Posterior vena cava (tissue), 2 donors: ENCODE results near the gene CATSPER4. TPM values are rescaled to one million over a fixed set of nuclear protein-coding genes. Genes with fewer than 3 reads are reported as not detected.

ENCODE experiments used
- DNase-seq: peaks from one replicate; pipeline ENCODE4 v3.0.0-alpha.2; 2020; ENCODE audit warnings: low spot score
- intact Hi-C, 2 donors: fragments of 100-400 bp; cut with DNase I; formaldehyde crosslinking; loops; one replicate each; pipeline versions ENCODE4 v1.14.1 to v1.14.2; 2022 to 2023
- long read RNA-seq, 2 donors: library from polyadenylated mRNA; unstranded; transcript quantifications; one replicate each; pipeline ENCODE4 v2.0.0, GENCODE V29; 2020 to 2021
- total RNA-seq, 2 donors: library from RNA; stranded (reverse); fragmentation: NEBNext Ultra II Directional; extraction: Animal tissue kit (Norgen Biotek cat#: 25700); gene quantifications; one replicate each; pipeline ENCODE4 v1.2.1, GENCODE V29; 2021
- donor health status: DM: yes; HTN: yes; CAD: no.
- donor health status: DM: yes; HTN: yes; CAD: no.

The CATSPER4 gene
- total RNA-seq, result not detected
- long read RNA-seq, donor 1, result 0 reads
- long read RNA-seq, donor 2, result 0 reads

- intact Hi-C loops, result no loop called here
- DNase-seq, result no peak
Measured at GRCh38 chr1:26190373-26190987, at the start of gene CATSPER4. CATSPER4 (plus strand) TSS chr1:26190602; CDS start chr1:26190628, 26 bp downstream.

- DNase-seq, result no peak
- intact Hi-C loops, result loop anchor here (10.0 kb wide), 1 partner anchor 107 kb away; no protein-coding TSS in a partner anchor
Measured at GRCh38 chr1:26142159-26142558, 48.2 kb upstream of the CATSPER4 start.

- intact Hi-C loops, result loop anchor here (2.0 to 10.0 kb wide), 4 partner anchors 43 to 1552 kb away; no protein-coding TSS in a partner anchor
- DNase-seq, result peak; percentile 87
Measured at GRCh38 chr1:26145041-26145959, 45.1 kb upstream of the CATSPER4 start.

GRCh38 chr1:26145960-26146294 is 44.5 kb upstream of the CATSPER4 start:
- DNase-seq, result no peak
- intact Hi-C loops, result loop anchor here (2.0 to 10.0 kb wide), 4 partner anchors 44 to 1551 kb away; no protein-coding TSS in a partner anchor

- intact Hi-C loops, result loop anchor here (5.0 to 10.0 kb wide), 3 partner anchors 47 to 1548 kb away; no protein-coding TSS in a partner anchor
- DNase-seq, result no peak
Measured at GRCh38 chr1:26148887-26149286, 41.5 kb upstream of the CATSPER4 start.

- no peak for DNase-seq
- intact Hi-C loops, result no loop called here
Measured at GRCh38 chr1:26153966-26154532, 36.4 kb upstream of the CATSPER4 start.

- no peak for DNase-seq
- intact Hi-C loops, result no loop called here
Measured at GRCh38 chr1:26154750-26155149, 35.7 kb upstream of the CATSPER4 start.

GRCh38 chr1:26155370-26156284 is 34.8 kb upstream of the CATSPER4 start:
- intact Hi-C loops, result no loop called here
- DNase-seq, result peak; percentile 56

GRCh38 chr1:26156285-26157038 is 33.9 kb upstream of the CATSPER4 start:
- peak; percentile 84 for DNase-seq
- intact Hi-C loops, result no loop called here

- DNase-seq, result peak; percentile 31
- intact Hi-C loops, result no loop called here
Measured at GRCh38 chr1:26158271-26158907, 32.0 kb upstream of the CATSPER4 start.

GRCh38 chr1:26158908-26159742 is 31.3 kb upstream of the CATSPER4 start, which contains the start of gene FAM110D:
FAM110D (plus strand) TSS chr1:26159079; CDS start chr1:26161292, 2,213 bp downstream.
- intact Hi-C loops, result no loop called here
- DNase-seq, result peak; percentile 62

GRCh38 chr1:26159743-26160039 is 30.7 kb upstream of the CATSPER4 start:
- DNase-seq, result no peak
- intact Hi-C loops, result loop anchor here in 1 of 2 donors (5.0 kb wide), 1 partner anchor 52 kb away; no protein-coding TSS in a partner anchor

- peak; percentile 31 for DNase-seq
- intact Hi-C loops, result loop anchor here in 1 of 2 donors (5.0 kb wide), 1 partner anchor 53 kb away; no protein-coding TSS in a partner anchor
Measured at GRCh38 chr1:26160527-26161414, 29.6 kb upstream of the CATSPER4 start.

GRCh38 chr1:26161415-26162219 is 28.8 kb upstream of the CATSPER4 start:
- intact Hi-C loops, result loop anchor here in 1 of 2 donors (5.0 kb wide), 1 partner anchor 54 kb away; no protein-coding TSS in a partner anchor
- DNase-seq, result peak; percentile 87

- intact Hi-C loops, result loop anchor here in 1 of 2 donors (5.0 kb wide), 1 partner anchor 55 kb away; no protein-coding TSS in a partner anchor
- DNase-seq, result no peak
Measured at GRCh38 chr1:26162220-26162709, 28.1 kb upstream of the CATSPER4 start.
